Mesangial cell (primary cell): Measurements from ENCODE around the gene KLHL1. TPM values are rescaled to one million over a fixed set of nuclear protein-coding genes. Genes with fewer than 3 reads are reported as not detected.

Experiments used
- total RNA-seq: library from RNA; depleted of rRNA; stranded (reverse); fragments of >200 nt; gene quantifications from 2 replicates; pipeline ENCODE4 v1.2.3, GENCODE V29; 2015

Gene KLHL1, protein sequence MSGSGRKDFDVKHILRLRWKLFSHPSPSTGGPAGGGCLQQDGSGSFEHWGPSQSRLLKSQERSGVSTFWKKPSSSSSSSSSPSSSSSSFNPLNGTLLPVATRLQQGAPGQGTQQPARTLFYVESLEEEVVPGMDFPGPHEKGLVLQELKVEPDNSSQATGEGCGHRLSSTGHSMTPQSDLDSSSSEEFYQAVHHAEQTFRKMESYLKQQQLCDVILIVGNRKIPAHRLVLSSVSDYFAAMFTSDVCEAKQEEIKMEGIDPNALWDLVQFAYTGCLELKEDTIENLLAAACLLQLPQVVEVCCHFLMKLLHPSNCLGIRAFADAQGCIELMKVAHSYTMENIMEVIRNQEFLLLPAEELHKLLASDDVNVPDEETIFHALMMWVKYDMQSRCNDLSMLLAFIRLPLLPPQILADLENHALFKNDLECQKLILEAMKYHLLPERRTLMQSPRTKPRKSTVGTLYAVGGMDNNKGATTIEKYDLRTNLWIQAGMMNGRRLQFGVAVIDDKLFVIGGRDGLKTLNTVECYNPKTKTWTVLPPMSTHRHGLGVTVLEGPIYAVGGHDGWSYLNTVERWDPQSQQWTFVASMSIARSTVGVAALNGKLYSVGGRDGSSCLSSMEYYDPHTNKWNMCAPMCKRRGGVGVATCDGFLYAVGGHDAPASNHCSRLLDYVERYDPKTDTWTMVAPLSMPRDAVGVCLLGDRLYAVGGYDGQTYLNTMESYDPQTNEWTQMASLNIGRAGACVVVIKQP
- not detected in 2 replicates for total RNA-seq

DNA sequence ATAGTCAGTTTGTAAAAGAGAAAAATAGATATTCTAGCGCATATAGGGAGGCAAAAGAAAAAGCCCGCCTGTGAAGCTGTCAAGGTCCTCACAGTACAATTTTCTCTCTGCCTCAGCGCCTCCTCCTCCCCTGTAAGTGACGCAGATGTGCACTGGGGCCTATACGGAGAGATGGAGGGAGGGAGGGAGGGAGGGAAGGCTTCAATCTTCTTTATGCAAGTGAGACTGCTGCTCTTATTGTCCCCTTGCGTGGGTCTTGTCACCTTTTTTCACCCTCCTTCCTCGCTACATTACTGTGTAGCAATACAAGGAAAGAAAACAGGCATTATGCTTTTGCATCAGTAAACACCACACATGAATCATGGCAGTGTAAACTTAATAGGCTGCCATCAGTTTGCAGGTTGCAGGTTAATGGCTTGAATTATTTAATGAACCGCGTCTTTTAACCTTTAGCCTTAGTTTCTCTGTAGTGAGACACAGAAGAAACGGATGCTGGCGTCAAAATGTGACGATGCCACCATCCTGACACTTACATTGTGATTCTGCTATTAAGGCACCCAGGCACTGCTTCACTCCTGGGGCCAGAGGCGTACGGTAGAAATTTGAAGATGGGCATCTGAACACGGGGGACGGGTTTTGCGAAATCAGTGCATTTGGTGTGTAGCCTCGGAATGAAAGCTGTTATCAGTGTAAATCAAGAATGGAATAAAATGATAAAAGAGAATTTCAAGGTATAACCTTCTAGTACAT, at the start of gene KLHL1:
Gene KLHL1 (minus strand): TSS at position 97 of the 750 bp plus-strand sequence. CDS start 753 bp downstream, outside the sequence.

DNA sequence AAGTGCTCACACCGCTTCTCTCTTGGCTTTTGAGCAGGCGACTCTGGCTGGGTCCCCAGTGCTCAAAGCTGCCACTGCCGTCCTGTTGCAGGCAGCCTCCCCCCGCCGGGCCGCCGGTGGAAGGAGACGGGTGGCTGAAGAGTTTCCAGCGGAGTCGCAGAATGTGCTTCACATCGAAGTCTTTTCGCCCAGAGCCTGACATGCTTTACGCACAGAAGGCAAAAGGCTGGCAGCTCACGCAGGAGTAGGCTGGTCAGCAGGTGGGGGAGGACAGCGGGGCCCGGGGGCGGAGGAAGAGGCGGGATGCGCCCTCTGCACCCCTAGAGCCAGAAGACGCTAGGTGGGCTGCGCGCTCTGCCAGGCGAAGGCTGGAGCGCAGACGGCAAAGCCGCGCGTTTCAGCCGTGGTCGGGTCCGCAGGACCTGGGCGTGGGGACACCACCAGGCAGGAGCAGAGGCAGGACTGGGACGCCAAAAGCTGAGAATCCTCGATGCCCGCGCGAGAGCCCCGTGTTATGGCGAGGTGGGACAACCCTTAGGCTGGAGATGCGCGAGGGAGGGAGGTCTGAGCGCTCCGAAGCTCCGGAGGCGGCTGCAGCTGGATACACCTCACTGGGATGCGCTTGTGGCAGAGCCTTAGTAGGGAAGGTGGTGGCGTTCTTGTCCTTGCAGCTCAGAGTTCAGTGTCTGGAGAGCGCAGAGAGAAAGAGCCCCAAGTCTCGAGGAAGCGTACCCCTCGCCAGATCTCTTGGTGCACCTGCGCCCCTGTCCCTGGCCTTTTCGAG, 562 bp downstream of the KLHL1 start, which contains the start of gene ATXN8OS:
Gene ATXN8OS (plus strand): TSS at position 329 of the 784 bp plus-strand sequence.

Other genes starting within 250 kb of the KLHL1 start
- gene ATXN8OS, start 626 bp downstream of the KLHL1 start, total RNA-seq: not detected in 2 replicates